ENCODE data around the gene GLP2R. TPM values are rescaled to one million over a fixed set of nuclear protein-coding genes. Genes with fewer than 3 reads are reported as not detected.

The GLP2R gene
- total and polyA plus RNA-seq, 2 of the 8 experiments (the other 6 are each of a cell fraction or from before 2014, with no cell fraction given): not detected

- Histone ChIP-seq H2AFZ (ENCODE audit: low read length) (no peak overlapping the region), H3K23me2 (ENCODE audit: low read depth, low read length) (no peaks in the 10 kb centered on the region), H3K79me1 (ENCODE audit: low read depth, low read length) (no peaks in the 10 kb centered on the region), H3K4ac (replicated peaks; ENCODE audit: insufficient read length, low read depth, low read length) (no peak overlapping the region), H4K91ac (replicated peaks; ENCODE audit: insufficient read length, low read length) (no peak overlapping the region), H3K27ac (ENCODE audit: low read depth, low read length) (no peak overlapping the region), H3K18ac (ENCODE audit: extremely low read depth, low read length) (no peak overlapping the region), H3K14ac (ENCODE audit: insufficient read length) (no peak overlapping the region), H3K36me3 (ENCODE audit: control insufficient read depth in 2 of 4, insufficient read depth in 4 of 4, low read length in 3 of 4) (no peaks in the 10 kb centered on the region), H2AK5ac (ENCODE audit: low read depth, low read length) (no peak overlapping the region), H3K9me3 (ENCODE audit: insufficient read depth in 2 of 2, low read depth in 1 of 2, low read length in 1 of 2) (0 out of 4 replicates have a peak, but pooled peaks cover 0 to 2% of the 10 kb centered on the region in 2 experiments), H3K4me2 (ENCODE audit: insufficient read depth in 1 of 2, low read depth in 2 of 2, low read length in 2 of 2) (no peak overlapping the region), H2BK5ac (ENCODE audit: low read depth, low read length) (no peak overlapping the region), H3K4me3 (ENCODE audit: extremely low read depth in 1 of 4, insufficient read depth in 2 of 4, low read depth in 3 of 4, low read length in 4 of 4) (no peak overlapping the region), H4K5ac (ENCODE audit: insufficient read length, low read depth, low read length) (no peak overlapping the region), H3K56ac (replicated peaks; ENCODE audit: insufficient read length, low read depth, low read length) (no peak overlapping the region), H2BK20ac (ENCODE audit: low read length) (no peak overlapping the region), H2BK120ac (replicated peaks; ENCODE audit: low read depth, low read length) (no peak overlapping the region), H2BK12ac (ENCODE audit: low read depth, low read length) (no peak overlapping the region), H3K4me1 (replicated peaks in 1 of 4; ENCODE audit: control insufficient read depth in 3 of 4, insufficient read depth in 4 of 4, low read length in 3 of 4) (no peaks in the 10 kb centered on the region), H3K23ac (ENCODE audit: insufficient read length) (no peak overlapping the region), H3K79me2 (ENCODE audit: control insufficient read depth in 1 of 2, insufficient read depth in 2 of 2, low read length in 2 of 2) (no peaks in the 10 kb centered on the region), H2BK15ac (ENCODE audit: low read length) (no peak overlapping the region), H4K20me1 (replicated peaks in 1 of 2; ENCODE audit: control insufficient read depth in 1 of 2, insufficient read depth in 2 of 2, low read length in 2 of 2) (no peaks in the 10 kb centered on the region), H4K8ac (ENCODE audit: extremely low read depth, insufficient read depth, low read length) (no peak overlapping the region), H3K9ac (replicated peaks in 1 of 4; ENCODE audit: extremely low read depth in 1 of 4, low read depth in 3 of 4, low read length in 3 of 4) (no peak overlapping the region), H3K27me3 (replicated peaks in 1 of 4; ENCODE audit: control insufficient read depth in 3 of 4, extremely low read depth in 1 of 4, insufficient read depth in 3 of 4, low read length in 3 of 4) (no peaks in the 10 kb centered on the region)
- TF ChIP-seq TAF1 (IDR thresholded peaks at IDR 0.05; ENCODE audit: low read depth, low read length) (no peak), TCF12 (IDR thresholded peaks at IDR 0.05; ENCODE audit: low read depth, low read length) (no peak), CBX5 (IDR thresholded peaks at IDR 0.05; ENCODE audit: low read depth, low read length) (no peak), JUN (IDR thresholded peaks at IDR 0.05; ENCODE audit: low read depth, low read length) (no peak)
- ChIA-PET POLR2A (ENCODE audit: partially characterized antibody) (no interaction called here), CTCF (ENCODE audit: partially characterized antibody) (interaction anchor here (1.5 to 2.0 kb wide), 3 partner anchors 12 to 84 kb away, joined by 3 to 4 read pairs (median 4); no protein-coding TSS in a partner anchor)
- FAIRE-seq (no peak), DNase-seq (ENCODE audit: low read depth in 1 of 2, low spot score in 2 of 2) (no peak)
- 75% methylated on average over 4 of the region's 4 CpGs; no CpG with 5 or more reads in 1 of the 2 experiments for WGBS, 2 experiments (ENCODE audit: extremely low coverage in 1 of 2, insufficient coverage in 1 of 2, insufficient read length in 1 of 2, insufficient replicate concordance in 2 of 2, low coverage in 1 of 2, low lambda C conversion rate in 2 of 2, missing lambda C conversion rate in 1 of 2)
These were observed 20.0 kb upstream of the GLP2R start for GRCh38 chr17:9805769-9806168.

All from H1 (cell line).